ENCODE data around the gene SLC16A3. TPM values are rescaled to one million over a fixed set of nuclear protein-coding genes. Genes with fewer than 3 reads are reported as not detected.
A peak's percentile ranks its signal among the peaks of the same experiment; 100 is the strongest.

SLC16A3 gene
- total and polyA plus RNA-seq, 2 donors (not counting 1 experiment from before 2014, with no cell fraction given): 14.9 to 65.7 TPM

DNA sequence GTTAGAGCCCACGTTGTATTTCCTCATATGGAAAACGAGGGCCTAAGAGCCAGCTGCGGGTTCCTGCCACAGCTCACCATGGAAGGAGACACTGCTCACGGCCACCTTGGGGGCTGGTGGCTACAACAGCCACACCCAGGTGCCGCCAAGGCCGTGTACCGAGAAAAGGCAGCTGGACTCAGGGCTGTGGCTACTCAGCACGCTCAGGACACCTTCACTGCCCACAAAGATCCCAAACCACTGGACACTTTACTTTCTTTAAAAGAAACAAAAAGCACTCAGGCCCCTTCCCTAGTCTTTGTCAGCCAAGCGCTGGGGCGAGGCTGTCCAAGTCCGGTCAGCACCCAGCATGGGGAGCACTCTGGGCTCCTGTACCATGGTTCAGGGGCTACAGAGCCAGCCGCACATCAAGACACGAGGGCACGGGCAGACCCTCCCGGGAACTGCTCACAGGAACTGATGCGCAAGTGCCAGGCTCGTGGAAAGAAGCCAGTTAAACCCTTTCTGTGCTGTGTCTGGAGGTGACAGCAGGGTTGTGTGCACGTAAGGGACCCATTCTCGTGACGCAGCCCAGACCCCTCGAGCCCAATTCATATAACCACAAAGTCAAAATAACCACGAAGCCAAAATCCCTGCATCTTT is 18.5 kb downstream of the SLC16A3 start:
- DNase-seq: no peak
- Histone ChIP-seq H3K9ac (ENCODE audit: low read length) (no peak overlapping the region), H3K4me2 (replicated peaks; ENCODE audit: low read depth, low read length, poor library complexity, severe bottlenecking) (peak overlapping the region; percentile 27), H3K36me3 (replicated peaks in 1 of 2; ENCODE audit: control extremely low read depth in 1 of 2, control insufficient read depth in 1 of 2, extremely low read depth in 1 of 2, insufficient read depth in 2 of 2, low read length in 1 of 2) (peaks cover 0 to 98% of the 10 kb centered on the region in 2 experiments), H4K20me1 (ENCODE audit: control insufficient read depth, insufficient read depth, low read length, poor library complexity, severe bottlenecking) (peaks cover 100% of the 10 kb centered on the region), H3K4me1 (ENCODE audit: control insufficient read depth in 2 of 2, insufficient read depth in 2 of 2, low read length in 2 of 2) (peaks cover 0 to 11% of the 10 kb centered on the region in 2 donors), H3K27ac (ENCODE audit: low read length in 2 of 2) (peak overlapping the region in 1 of 2 donors; percentile 66), H3K27me3 (replicated peaks in 1 of 4; ENCODE audit: control extremely low read depth in 1 of 4, control insufficient read depth in 3 of 4, insufficient read depth in 4 of 4, low read length in 3 of 4) (no peaks in the 10 kb centered on the region), H3K4me3 (ENCODE audit: control extremely low read depth in 1 of 5, extremely low read depth in 1 of 5, insufficient read depth in 1 of 5, low read depth in 2 of 5, low read length in 4 of 5) (no peak overlapping the region), H2AFZ (ENCODE audit: insufficient read depth, low read depth, low read length, poor library complexity, severe bottlenecking) (no peak overlapping the region), H3K79me2 (ENCODE audit: control insufficient read depth, insufficient read depth, low read length) (peaks cover 91% of the 10 kb centered on the region), H3K9me3 (ENCODE audit: control extremely low read depth in 1 of 3, control insufficient read depth in 2 of 3, insufficient read depth in 1 of 3, low read length in 2 of 3) (peaks cover 0 to 4% (median 0%) of the 10 kb centered on the region in 3 donors)
- POLR2A ChIA-PET: interaction anchor here (0.8 kb wide), 1 partner anchor 45 kb away, joined by 3 read pairs; no protein-coding TSS in a partner anchor
- no peak overlapping the region for H3K4me3 Mint-ChIP-seq
- 43% methylated on average over 17 of the region's 22 CpGs for WGBS (ENCODE audit: insufficient coverage)
- peak overlapping the region; percentile 63 for H3K27ac Mint-ChIP-seq
- H3K27me3 Mint-ChIP-seq: no peaks in the 10 kb centered on the region
- intact Hi-C loops (cut with micrococcal nuclease): no loop called here
- CTCF ChIA-PET: no interaction called here
- peaks cover 24% of the 10 kb centered on the region for H3K4me1 Mint-ChIP-seq
- no peaks in the 10 kb centered on the region for H3K9me3 Mint-ChIP-seq (ENCODE audit: insufficient read depth)
- ATAC-seq (ENCODE audit: low read depth): no peak
- TF ChIP-seq EZH2 (IDR thresholded peaks at IDR 0.05; ENCODE audit: borderline replicate concordance, insufficient read depth, low read depth, low read length, poor library complexity, severe bottlenecking): no peak
- TF ChIP-seq, protein P1, sequence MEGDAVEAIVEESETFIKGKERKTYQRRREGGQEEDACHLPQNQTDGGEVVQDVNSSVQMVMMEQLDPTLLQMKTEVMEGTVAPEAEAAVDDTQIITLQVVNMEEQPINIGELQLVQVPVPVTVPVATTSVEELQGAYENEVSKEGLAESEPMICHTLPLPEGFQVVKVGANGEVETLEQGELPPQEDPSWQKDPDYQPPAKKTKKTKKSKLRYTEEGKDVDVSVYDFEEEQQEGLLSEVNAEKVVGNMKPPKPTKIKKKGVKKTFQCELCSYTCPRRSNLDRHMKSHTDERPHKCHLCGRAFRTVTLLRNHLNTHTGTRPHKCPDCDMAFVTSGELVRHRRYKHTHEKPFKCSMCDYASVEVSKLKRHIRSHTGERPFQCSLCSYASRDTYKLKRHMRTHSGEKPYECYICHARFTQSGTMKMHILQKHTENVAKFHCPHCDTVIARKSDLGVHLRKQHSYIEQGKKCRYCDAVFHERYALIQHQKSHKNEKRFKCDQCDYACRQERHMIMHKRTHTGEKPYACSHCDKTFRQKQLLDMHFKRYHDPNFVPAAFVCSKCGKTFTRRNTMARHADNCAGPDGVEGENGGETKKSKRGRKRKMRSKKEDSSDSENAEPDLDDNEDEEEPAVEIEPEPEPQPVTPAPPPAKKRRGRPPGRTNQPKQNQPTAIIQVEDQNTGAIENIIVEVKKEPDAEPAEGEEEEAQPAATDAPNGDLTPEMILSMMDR (IDR thresholded peaks at IDR 0.05): no peak

DNA sequence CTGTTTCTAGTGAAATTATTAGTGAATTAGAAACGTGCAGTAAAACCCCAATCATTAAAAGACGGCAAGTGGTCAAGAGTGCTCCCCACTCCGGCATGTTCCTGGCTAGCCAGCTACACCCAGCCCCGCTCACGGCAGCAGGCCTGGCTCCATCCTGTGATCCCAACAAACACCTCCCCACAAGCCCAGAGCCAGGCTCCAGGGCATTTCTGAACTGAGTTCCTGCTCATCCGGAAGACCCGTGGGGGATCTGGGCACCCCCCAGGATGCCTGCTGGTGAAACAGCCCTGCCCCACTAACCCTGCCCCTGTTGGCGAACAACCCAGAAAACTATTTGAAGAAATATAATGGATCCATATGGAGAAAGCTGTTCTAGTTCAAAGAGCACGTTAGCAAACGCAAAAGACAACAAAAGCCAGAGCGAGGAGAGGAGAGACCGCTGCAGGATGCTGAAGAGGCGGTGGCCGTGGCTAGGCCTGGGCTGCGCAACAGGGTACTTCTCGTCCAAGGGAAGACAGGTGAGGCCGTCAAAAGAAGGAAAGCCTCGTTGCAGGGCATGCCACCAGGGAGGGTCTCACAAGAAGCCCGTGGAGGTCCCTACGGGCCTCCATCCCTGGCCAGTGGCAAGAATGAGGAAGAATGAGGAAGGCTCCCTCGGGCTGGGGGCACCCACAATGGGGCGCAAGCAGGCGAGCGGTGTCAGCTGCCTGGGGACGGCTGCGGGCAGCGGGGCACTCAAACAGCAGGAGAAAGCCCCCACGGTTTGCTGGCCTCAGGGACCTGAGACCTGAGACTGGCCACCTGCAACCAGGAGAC is 19.2 kb downstream of the SLC16A3 start:
- TF ChIP-seq EZH2 (IDR thresholded peaks at IDR 0.05; ENCODE audit: borderline replicate concordance, insufficient read depth, low read depth, low read length, poor library complexity, severe bottlenecking): no peak
- TF ChIP-seq, protein P1 (IDR thresholded peaks at IDR 0.05): no peak
- no peak for ATAC-seq (ENCODE audit: low read depth)
- Mint-ChIP-seq H3K27me3 (no peaks in the 10 kb centered on the region), H3K4me1 (peaks cover 19% of the 10 kb centered on the region), H3K4me3 (no peak overlapping the region), H3K27ac (no peak overlapping the region), H3K9me3 (ENCODE audit: insufficient read depth) (no peaks in the 10 kb centered on the region)
- DNase-seq: no peak
- Histone ChIP-seq H3K4me3 (ENCODE audit: control extremely low read depth in 1 of 5, extremely low read depth in 1 of 5, insufficient read depth in 1 of 5, low read depth in 2 of 5, low read length in 4 of 5) (no peak overlapping the region), H3K9me3 (ENCODE audit: control extremely low read depth in 1 of 3, control insufficient read depth in 2 of 3, insufficient read depth in 1 of 3, low read length in 2 of 3) (peaks cover 0 to 7% (median 0%) of the 10 kb centered on the region in 3 donors), H2AFZ (ENCODE audit: insufficient read depth, low read depth, low read length, poor library complexity, severe bottlenecking) (no peak overlapping the region), H3K4me2 (replicated peaks; ENCODE audit: low read depth, low read length, poor library complexity, severe bottlenecking) (no peak overlapping the region), H3K27ac (ENCODE audit: low read length in 2 of 2) (no peak overlapping the region), H3K4me1 (ENCODE audit: control insufficient read depth in 2 of 2, insufficient read depth in 2 of 2, low read length in 2 of 2) (peaks cover 0 to 11% of the 10 kb centered on the region in 2 donors), H3K36me3 (replicated peaks in 1 of 2; ENCODE audit: control extremely low read depth in 1 of 2, control insufficient read depth in 1 of 2, extremely low read depth in 1 of 2, insufficient read depth in 2 of 2, low read length in 1 of 2) (peaks cover 0 to 99% of the 10 kb centered on the region in 2 experiments), H3K9ac (ENCODE audit: low read length) (no peak overlapping the region), H3K79me2 (ENCODE audit: control insufficient read depth, insufficient read depth, low read length) (peaks cover 96% of the 10 kb centered on the region), H4K20me1 (ENCODE audit: control insufficient read depth, insufficient read depth, low read length, poor library complexity, severe bottlenecking) (peaks cover 100% of the 10 kb centered on the region), H3K27me3 (replicated peaks in 1 of 4; ENCODE audit: control extremely low read depth in 1 of 4, control insufficient read depth in 3 of 4, insufficient read depth in 4 of 4, low read length in 3 of 4) (no peaks in the 10 kb centered on the region)
- POLR2A ChIA-PET: no interaction called here
- CTCF ChIA-PET: no interaction called here
- 94% methylated on average over 27 of the region's 28 CpGs for WGBS (ENCODE audit: insufficient coverage)
- intact Hi-C loops (cut with micrococcal nuclease): no loop called here

Data from B cell (primary cell).